Measurements from ENCODE around the gene OR8D4. TPM values are rescaled to one million over a fixed set of nuclear protein-coding genes. Genes with fewer than 3 reads are reported as not detected.
"Not testable (repeated sequence)": the region's sequence is repeated elsewhere in the genome, so short reads cannot be mapped to it uniquely, and the experiment has no call there.

Gene OR8D4
- total RNA-seq (not detected), polyA plus RNA-seq (not detected)

DNA sequence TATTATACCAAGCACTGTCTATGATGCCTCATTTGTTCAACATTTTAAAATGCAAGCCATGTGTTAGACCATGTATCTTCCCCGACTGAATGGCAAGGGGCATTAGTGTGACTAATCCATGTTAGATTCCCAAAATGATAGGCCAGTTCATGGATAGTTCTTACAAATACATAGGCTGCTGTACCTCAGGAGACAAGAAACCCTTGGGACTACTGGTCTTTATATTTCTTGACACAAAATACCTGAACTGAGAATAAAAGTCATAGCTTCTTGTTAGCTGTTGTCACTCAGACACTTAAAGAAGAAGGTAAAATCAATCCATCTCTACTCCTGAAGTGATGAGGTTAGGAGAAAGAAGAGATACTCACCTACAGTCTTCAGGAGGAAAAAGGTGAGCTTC lies at the start of gene OR8D4:
Gene OR8D4, plus strand, starts transcription at position 301 of the 400 bp plus-strand sequence. CDS start 4,265 bp downstream, outside the sequence.
- no peaks in the 10 kb centered on the region for H3K36me3 ChIP-seq (ENCODE audit: insufficient read depth, low read length)
- ChIA-PET POLR2A (ENCODE audit: partially characterized antibody) (no interaction called here), CTCF (ENCODE audit: partially characterized antibody) (no interaction called here)
- no peaks in the 10 kb centered on the region for H3K27me3 ChIP-seq (ENCODE audit: insufficient read depth, low read length)
- Mint-ChIP-seq H3K4me3 (no peak within 1 kb of the TSS), H3K36me3 (no peaks in the 10 kb centered on the region), H3K9me3 (peaks cover 0 to 2% (median 0%) of the 10 kb centered on the region in 8 donors), H3K27me3 (peaks cover 0 to 2% of the 10 kb centered on the region in 2 donors), H3K4me1 (no peaks in the 10 kb centered on the region), H3K27ac (no peak within 1 kb of the TSS)
- H3K9me3 ChIP-seq (ENCODE audit: control insufficient read depth in 1 of 2, low read length in 2 of 2): no peaks in the 10 kb centered on the region
- no peak within 1 kb of the TSS for H3K27ac ChIP-seq (ENCODE audit: low read depth, low read length)
- intact Hi-C loops (cut with micrococcal nuclease): no loop called here
- no peaks in the 10 kb centered on the region for H3K4me1 ChIP-seq (ENCODE audit: insufficient read depth, low read length)
- H3K4me3 ChIP-seq (ENCODE audit: low read length in 2 of 2): no peak within 1 kb of the TSS
- DNase-seq: no peak

DNA sequence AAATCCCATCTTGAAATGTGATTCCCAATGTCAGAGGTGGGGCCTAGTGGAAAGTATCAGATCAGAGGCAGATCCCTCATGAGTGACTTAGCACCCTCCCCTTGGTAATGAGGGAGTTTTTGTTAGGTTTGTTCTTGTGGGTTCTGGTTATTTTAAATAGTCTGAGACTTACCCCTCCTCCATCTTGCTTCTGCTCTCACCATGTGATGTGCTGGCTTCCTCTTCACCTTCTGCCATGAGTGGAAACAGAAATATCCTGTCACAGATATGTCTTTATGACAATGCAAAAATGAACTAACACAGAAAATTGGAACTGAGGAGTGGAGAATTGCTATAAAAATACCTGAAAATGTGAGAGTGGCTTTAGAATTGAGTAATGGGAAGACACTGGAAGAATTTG lies 49.6 kb upstream of the OR8D4 start:
- no peaks in the 10 kb centered on the region for H3K36me3 ChIP-seq (ENCODE audit: insufficient read depth, low read length)
- POLR2A ChIA-PET (ENCODE audit: partially characterized antibody): no interaction called here
- H3K27ac ChIP-seq (ENCODE audit: low read depth, low read length): no peak overlapping the region
- Mint-ChIP-seq H3K27me3 (peaks cover 5 to 6% of the 10 kb centered on the region in 2 donors), H3K36me3 (no peaks in the 10 kb centered on the region), H3K4me3 (no peak overlapping the region), H3K27ac (no peak overlapping the region), H3K9me3 (peaks cover 0 to 11% (median 3%) of the 10 kb centered on the region in 8 donors), H3K4me1 (no peaks in the 10 kb centered on the region)
- H3K27me3 ChIP-seq (ENCODE audit: insufficient read depth, low read length): no peaks in the 10 kb centered on the region
- intact Hi-C loops (cut with micrococcal nuclease): no loop called here
- no peaks in the 10 kb centered on the region for H3K9me3 ChIP-seq (ENCODE audit: control insufficient read depth in 1 of 2, low read length in 2 of 2)
- no peak for DNase-seq
- H3K4me1 ChIP-seq (ENCODE audit: insufficient read depth, low read length): no peaks in the 10 kb centered on the region
- CTCF ChIA-PET (ENCODE audit: partially characterized antibody): no interaction called here
- H3K4me3 ChIP-seq (ENCODE audit: low read length in 2 of 2): no peak overlapping the region

DNA sequence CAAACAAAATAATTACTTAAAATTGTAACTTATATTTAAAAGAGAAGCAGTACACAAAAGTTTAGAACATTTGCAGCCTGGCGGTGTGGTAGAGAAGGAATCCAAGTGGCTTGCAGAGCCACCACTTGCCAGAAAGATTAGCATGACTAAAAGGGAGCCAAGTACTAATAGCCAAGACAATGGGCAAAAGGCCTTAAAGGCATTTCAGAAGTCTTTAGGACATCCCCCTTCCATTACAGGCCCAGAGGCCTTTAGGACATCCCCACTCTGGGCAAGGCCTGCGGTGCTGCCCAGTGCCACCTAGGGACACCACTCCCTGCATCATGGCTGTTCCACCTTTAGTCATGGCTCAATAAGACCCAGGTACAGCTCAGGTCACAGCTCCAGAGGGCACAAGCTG lies 48.9 kb upstream of the OR8D4 start:
- Mint-ChIP-seq H3K4me1 (no peaks in the 10 kb centered on the region), H3K9me3 (peaks cover 0 to 15% (median 4%) of the 10 kb centered on the region in 8 donors), H3K4me3 (no peak overlapping the region), H3K27ac (no peak overlapping the region), H3K27me3 (peaks cover 5 to 6% of the 10 kb centered on the region in 2 donors), H3K36me3 (no peaks in the 10 kb centered on the region)
- Histone ChIP-seq H3K4me1 (ENCODE audit: insufficient read depth, low read length) (no peaks in the 10 kb centered on the region), H3K36me3 (ENCODE audit: insufficient read depth, low read length) (no peaks in the 10 kb centered on the region), H3K27ac (ENCODE audit: low read depth, low read length) (no peak overlapping the region), H3K27me3 (ENCODE audit: insufficient read depth, low read length) (no peaks in the 10 kb centered on the region), H3K4me3 (ENCODE audit: low read length in 2 of 2) (no peak overlapping the region), H3K9me3 (ENCODE audit: control insufficient read depth in 1 of 2, low read length in 2 of 2) (no peaks in the 10 kb centered on the region)
- DNase-seq: no peak
- ChIA-PET CTCF (ENCODE audit: partially characterized antibody) (no interaction called here), POLR2A (ENCODE audit: partially characterized antibody) (no interaction called here)
- intact Hi-C loops (cut with micrococcal nuclease): no loop called here

DNA sequence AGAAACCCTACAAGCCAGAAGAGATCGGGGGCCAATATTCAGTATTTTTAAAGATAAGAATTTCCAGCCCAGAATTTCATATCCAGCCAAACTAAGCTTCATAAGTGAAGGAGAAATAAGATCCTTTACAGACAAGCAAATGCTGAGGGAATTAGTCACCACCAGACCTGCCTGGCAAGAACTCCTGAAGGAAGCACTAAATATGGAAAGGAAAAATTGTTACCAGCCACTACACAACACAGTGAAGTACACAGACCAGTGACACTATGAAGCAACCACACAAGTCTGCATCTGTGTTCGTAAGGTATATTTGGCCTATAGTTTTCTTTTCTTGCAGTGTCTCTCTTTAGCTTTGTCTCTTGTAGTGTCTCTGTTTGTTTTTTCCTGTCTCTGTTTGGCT lies 45.5 kb upstream of the OR8D4 start:
- Histone ChIP-seq H3K9me3 (ENCODE audit: control insufficient read depth in 1 of 2, low read length in 2 of 2) (no peaks in the 10 kb centered on the region), H3K36me3 (ENCODE audit: insufficient read depth, low read length) (no peaks in the 10 kb centered on the region), H3K27me3 (ENCODE audit: insufficient read depth, low read length) (no peaks in the 10 kb centered on the region), H3K4me1 (ENCODE audit: insufficient read depth, low read length) (no peaks in the 10 kb centered on the region), H3K27ac (ENCODE audit: low read depth, low read length) (no peak overlapping the region), H3K4me3 (ENCODE audit: low read length in 2 of 2) (no peak overlapping the region)
- peaks cover 0 to 15% (median 4%) of the 10 kb centered on the region in 8 donors for H3K9me3 Mint-ChIP-seq
- H3K36me3 Mint-ChIP-seq: no peaks in the 10 kb centered on the region
- H3K4me3 Mint-ChIP-seq: no peak overlapping the region
- POLR2A ChIA-PET (ENCODE audit: partially characterized antibody): no interaction called here
- no peaks in the 10 kb centered on the region for H3K4me1 Mint-ChIP-seq
- H3K27me3 Mint-ChIP-seq: peaks cover 3 to 4% of the 10 kb centered on the region in 2 donors
- intact Hi-C loops (cut with micrococcal nuclease): no loop called here
- DNase-seq: no peak
- CTCF ChIA-PET (ENCODE audit: partially characterized antibody): no interaction called here
- H3K27ac Mint-ChIP-seq: no peak overlapping the region

DNA sequence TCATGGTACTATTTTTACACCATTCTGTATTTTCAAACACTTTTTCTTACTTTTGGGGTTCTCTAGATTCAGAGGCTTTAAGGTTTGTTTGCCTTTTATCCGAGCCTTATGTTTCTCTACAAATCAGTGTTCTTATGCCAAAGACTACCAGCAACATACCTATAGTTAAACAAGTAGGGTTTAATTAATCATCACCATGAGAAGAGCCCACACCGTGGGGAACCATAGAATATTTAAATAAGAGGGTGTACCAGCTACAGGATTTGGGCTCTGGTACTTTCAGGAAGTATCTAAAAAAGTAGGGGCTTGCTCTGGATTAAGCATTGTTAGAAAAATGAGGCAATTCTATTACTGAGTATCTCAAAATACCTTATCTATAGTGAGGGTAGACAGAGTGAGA lies 42.2 kb upstream of the OR8D4 start:
- Histone ChIP-seq H3K27ac (ENCODE audit: low read depth, low read length) (no peak overlapping the region), H3K9me3 (ENCODE audit: control insufficient read depth in 1 of 2, low read length in 2 of 2) (no peaks in the 10 kb centered on the region), H3K36me3 (ENCODE audit: insufficient read depth, low read length) (no peaks in the 10 kb centered on the region), H3K4me3 (ENCODE audit: low read length in 2 of 2) (no peak overlapping the region), H3K4me1 (ENCODE audit: insufficient read depth, low read length) (no peaks in the 10 kb centered on the region), H3K27me3 (ENCODE audit: insufficient read depth, low read length) (no peaks in the 10 kb centered on the region)
- intact Hi-C loops (cut with micrococcal nuclease): no loop called here
- no peak overlapping the region for H3K4me3 Mint-ChIP-seq
- ChIA-PET CTCF (ENCODE audit: partially characterized antibody) (no interaction called here), POLR2A (ENCODE audit: partially characterized antibody) (no interaction called here)
- peaks cover 0 to 12% (median 3%) of the 10 kb centered on the region in 8 donors for H3K9me3 Mint-ChIP-seq
- peaks cover 0 to 3% of the 10 kb centered on the region in 2 donors for H3K27me3 Mint-ChIP-seq
- no peaks in the 10 kb centered on the region for H3K4me1 Mint-ChIP-seq
- DNase-seq: no peak
- H3K27ac Mint-ChIP-seq: no peak overlapping the region
- no peaks in the 10 kb centered on the region for H3K36me3 Mint-ChIP-seq

DNA sequence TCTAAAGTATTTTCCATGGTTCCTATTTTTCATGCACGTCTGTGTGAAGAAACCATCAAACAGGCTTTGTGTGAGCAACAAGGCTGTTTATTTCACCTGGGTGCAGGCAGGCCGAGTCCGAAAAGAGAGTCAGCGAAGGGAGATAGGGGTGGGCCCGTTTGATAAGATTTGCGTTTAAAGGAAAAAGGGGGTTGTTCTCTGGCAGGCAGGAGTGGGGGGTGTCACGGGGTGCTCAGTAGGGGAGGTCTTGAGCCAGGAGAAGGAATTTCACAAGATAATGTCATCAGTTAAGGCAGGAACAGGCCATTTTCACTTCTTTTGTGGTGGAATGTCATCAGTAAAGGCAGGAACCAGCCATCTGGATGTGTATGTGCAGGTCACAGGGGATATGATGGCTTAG lies 36.7 kb upstream of the OR8D4 start:
- H3K27ac Mint-ChIP-seq; H3K9me3 ChIP-seq (ENCODE audit: control insufficient read depth in 1 of 2, low read length in 2 of 2); H3K4me3 ChIP-seq (ENCODE audit: low read length in 2 of 2); H3K4me1 Mint-ChIP-seq; H3K36me3 Mint-ChIP-seq; intact Hi-C loops (cut with micrococcal nuclease); H3K27me3 ChIP-seq (ENCODE audit: insufficient read depth, low read length); DNase-seq; POLR2A ChIA-PET (ENCODE audit: partially characterized antibody); H3K27me3 Mint-ChIP-seq; H3K4me1 ChIP-seq (ENCODE audit: insufficient read depth, low read length); H3K4me3 Mint-ChIP-seq; H3K9me3 Mint-ChIP-seq; H3K27ac ChIP-seq (ENCODE audit: low read depth, low read length); CTCF ChIA-PET (ENCODE audit: partially characterized antibody); H3K36me3 ChIP-seq (ENCODE audit: insufficient read depth, low read length): not testable (repeated sequence)

DNA sequence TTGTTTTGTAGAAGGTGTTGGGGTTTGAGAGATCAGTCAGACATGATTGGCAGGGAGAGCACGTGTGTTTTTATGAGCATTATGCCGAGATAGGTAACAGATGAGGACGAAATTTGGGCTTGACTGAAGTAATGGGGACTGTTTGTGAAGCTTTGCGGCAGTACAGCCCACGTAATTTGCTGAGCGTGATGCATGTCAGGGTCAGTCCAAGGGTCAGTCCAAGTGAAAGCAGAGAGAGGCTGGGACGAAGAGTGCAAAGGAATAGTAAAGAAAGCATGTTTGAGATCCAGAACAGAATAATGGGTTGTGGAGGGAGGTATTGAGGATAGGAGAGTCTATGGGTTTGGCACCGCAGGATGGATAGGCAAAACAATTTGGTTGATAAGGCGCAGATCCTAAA lies 34.2 kb upstream of the OR8D4 start:
- POLR2A ChIA-PET (ENCODE audit: partially characterized antibody); H3K27ac Mint-ChIP-seq; H3K27me3 ChIP-seq (ENCODE audit: insufficient read depth, low read length); H3K4me3 ChIP-seq (ENCODE audit: low read length in 2 of 2); H3K4me3 Mint-ChIP-seq; intact Hi-C loops (cut with micrococcal nuclease); H3K9me3 ChIP-seq (ENCODE audit: control insufficient read depth in 1 of 2, low read length in 2 of 2); DNase-seq; H3K36me3 ChIP-seq (ENCODE audit: insufficient read depth, low read length); H3K27me3 Mint-ChIP-seq; H3K36me3 Mint-ChIP-seq; H3K4me1 ChIP-seq (ENCODE audit: insufficient read depth, low read length); CTCF ChIA-PET (ENCODE audit: partially characterized antibody); H3K27ac ChIP-seq (ENCODE audit: low read depth, low read length); H3K9me3 Mint-ChIP-seq; H3K4me1 Mint-ChIP-seq: not testable (repeated sequence)

DNA sequence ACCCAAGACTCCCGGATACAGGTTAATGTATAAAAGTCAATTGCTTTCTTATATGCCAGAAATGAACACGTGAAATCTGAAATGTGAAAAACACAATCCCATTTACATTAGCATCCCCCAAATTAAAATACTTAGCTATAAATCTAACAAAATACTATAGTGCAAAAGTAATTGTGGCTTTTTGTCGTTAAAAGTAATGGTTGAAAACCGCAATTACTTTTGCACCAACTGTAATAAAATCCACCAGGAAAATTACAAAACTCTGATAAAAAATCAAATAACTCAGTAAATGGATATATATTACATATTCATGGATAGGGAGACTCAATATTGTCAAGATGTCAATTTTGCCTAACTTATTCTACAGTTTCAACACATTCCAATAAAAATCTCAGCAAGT lies 21.1 kb upstream of the OR8D4 start:
- ChIA-PET CTCF (ENCODE audit: partially characterized antibody) (no interaction called here), POLR2A (ENCODE audit: partially characterized antibody) (no interaction called here)
- Histone ChIP-seq H3K4me3 (ENCODE audit: low read length in 2 of 2) (no peak overlapping the region), H3K9me3 (ENCODE audit: control insufficient read depth in 1 of 2, low read length in 2 of 2) (no peaks in the 10 kb centered on the region), H3K36me3 (ENCODE audit: insufficient read depth, low read length) (no peaks in the 10 kb centered on the region), H3K4me1 (ENCODE audit: insufficient read depth, low read length) (no peaks in the 10 kb centered on the region), H3K27ac (ENCODE audit: low read depth, low read length) (no peak overlapping the region), H3K27me3 (ENCODE audit: insufficient read depth, low read length) (no peaks in the 10 kb centered on the region)
- Mint-ChIP-seq H3K9me3 (peaks cover 0 to 5% (median under 1%) of the 10 kb centered on the region in 8 donors), H3K27me3 (no peaks in the 10 kb centered on the region), H3K36me3 (no peaks in the 10 kb centered on the region), H3K4me1 (no peaks in the 10 kb centered on the region), H3K27ac (no peak overlapping the region), H3K4me3 (no peak overlapping the region)
- intact Hi-C loops (cut with micrococcal nuclease): no loop called here
- no peak for DNase-seq

All from CD4-positive, alpha-beta memory T cell (primary cell).